ENCODE data around the gene ECHS1.

ECHS1 gene

GRCh38 chr10:133399123-133399601, 26.0 kb upstream of the ECHS1 start:
- no peak overlapping the region for H3K4me3 ChIP-seq (replicated peaks in 1 of 2; ENCODE audit: low read depth in 2 of 2, low read length in 2 of 2)
- no peak for TF ChIP-seq CTCF (IDR thresholded peaks at IDR 0.05; ENCODE audit: low read depth, low read length)
- no peak for DNase-seq (ENCODE audit: low read depth in 2 of 2)

GRCh38 chr10:133397938-133398337, 24.8 kb upstream of the ECHS1 start:
- no peak for DNase-seq (ENCODE audit: low read depth in 2 of 2)
- H3K4me3 ChIP-seq (replicated peaks in 1 of 2; ENCODE audit: low read depth in 2 of 2, low read length in 2 of 2) = no peak overlapping the region
- TF ChIP-seq CTCF (IDR thresholded peaks at IDR 0.05; ENCODE audit: low read depth, low read length) = no peak

GRCh38 chr10:133396035-133396624, 23.0 kb upstream of the ECHS1 start:
- H3K4me3 ChIP-seq (replicated peaks in 1 of 2; ENCODE audit: low read depth in 2 of 2, low read length in 2 of 2) = no peak overlapping the region
- DNase-seq (ENCODE audit: low read depth in 2 of 2) = no peak
- TF ChIP-seq CTCF (IDR thresholded peaks at IDR 0.05; ENCODE audit: low read depth, low read length) = no peak

- no peak for TF ChIP-seq CTCF (IDR thresholded peaks at IDR 0.05; ENCODE audit: low read depth, low read length)
- DNase-seq (ENCODE audit: low read depth in 2 of 2) = peak in 1 of 2 donors; percentile 8
- peak overlapping the region; percentile 73 to 75 for H3K4me3 ChIP-seq (replicated peaks in 1 of 2; ENCODE audit: low read depth in 2 of 2, low read length in 2 of 2)
Measured at GRCh38 chr10:133394801-133395221, 21.7 kb upstream of the ECHS1 start.

GRCh38 chr10:133394064-133394663, 21.0 kb upstream of the ECHS1 start, which contains the start of gene MTG1:
Gene MTG1 (plus strand): TSS chr10:133394157. CDS start chr10:133394221, 64 bp downstream.
- no peak for TF ChIP-seq CTCF (IDR thresholded peaks at IDR 0.05; ENCODE audit: low read depth, low read length)
- peak within 1 kb of the TSS; percentile 73 to 75 for H3K4me3 ChIP-seq (replicated peaks in 1 of 2; ENCODE audit: low read depth in 2 of 2, low read length in 2 of 2)
- DNase-seq (ENCODE audit: low read depth in 2 of 2) = peak; percentile 90 to 94

GRCh38 chr10:133393401-133394063, 20.4 kb upstream of the ECHS1 start:
- peak in 1 of 2 donors; percentile 5 for DNase-seq (ENCODE audit: low read depth in 2 of 2)
- peak overlapping the region; percentile 3 to 75 for H3K4me3 ChIP-seq (replicated peaks in 1 of 2; ENCODE audit: low read depth in 2 of 2, low read length in 2 of 2)
- TF ChIP-seq CTCF (IDR thresholded peaks at IDR 0.05; ENCODE audit: low read depth, low read length) = no peak
